ENCODE results near the gene DYNC1LI2.
"Not testable (repeated sequence)": the region's sequence is repeated elsewhere in the genome, so short reads cannot be mapped to it uniquely, and the experiment has no call there.

Gene DYNC1LI2

GRCh38 chr16:66687906-66688625, 63.3 kb downstream of the DYNC1LI2 start:
- Histone ChIP-seq H3K27ac (no peak overlapping the region), H3K4me1 (no peaks in the 10 kb centered on the region), H3K9me3 (no peaks in the 10 kb centered on the region), H3K4me3 (no peak overlapping the region), H3K36me3 (no peaks in the 10 kb centered on the region), H3K27me3 (no peaks in the 10 kb centered on the region)
- DNase-seq = no peak
- intact Hi-C loops (cut with DNase I; ENCODE audit: low total_unique reads) = no loop called here
- TF ChIP-seq, protein P1, sequence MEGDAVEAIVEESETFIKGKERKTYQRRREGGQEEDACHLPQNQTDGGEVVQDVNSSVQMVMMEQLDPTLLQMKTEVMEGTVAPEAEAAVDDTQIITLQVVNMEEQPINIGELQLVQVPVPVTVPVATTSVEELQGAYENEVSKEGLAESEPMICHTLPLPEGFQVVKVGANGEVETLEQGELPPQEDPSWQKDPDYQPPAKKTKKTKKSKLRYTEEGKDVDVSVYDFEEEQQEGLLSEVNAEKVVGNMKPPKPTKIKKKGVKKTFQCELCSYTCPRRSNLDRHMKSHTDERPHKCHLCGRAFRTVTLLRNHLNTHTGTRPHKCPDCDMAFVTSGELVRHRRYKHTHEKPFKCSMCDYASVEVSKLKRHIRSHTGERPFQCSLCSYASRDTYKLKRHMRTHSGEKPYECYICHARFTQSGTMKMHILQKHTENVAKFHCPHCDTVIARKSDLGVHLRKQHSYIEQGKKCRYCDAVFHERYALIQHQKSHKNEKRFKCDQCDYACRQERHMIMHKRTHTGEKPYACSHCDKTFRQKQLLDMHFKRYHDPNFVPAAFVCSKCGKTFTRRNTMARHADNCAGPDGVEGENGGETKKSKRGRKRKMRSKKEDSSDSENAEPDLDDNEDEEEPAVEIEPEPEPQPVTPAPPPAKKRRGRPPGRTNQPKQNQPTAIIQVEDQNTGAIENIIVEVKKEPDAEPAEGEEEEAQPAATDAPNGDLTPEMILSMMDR (IDR thresholded peaks at IDR 0.05) = no peak

DNA sequence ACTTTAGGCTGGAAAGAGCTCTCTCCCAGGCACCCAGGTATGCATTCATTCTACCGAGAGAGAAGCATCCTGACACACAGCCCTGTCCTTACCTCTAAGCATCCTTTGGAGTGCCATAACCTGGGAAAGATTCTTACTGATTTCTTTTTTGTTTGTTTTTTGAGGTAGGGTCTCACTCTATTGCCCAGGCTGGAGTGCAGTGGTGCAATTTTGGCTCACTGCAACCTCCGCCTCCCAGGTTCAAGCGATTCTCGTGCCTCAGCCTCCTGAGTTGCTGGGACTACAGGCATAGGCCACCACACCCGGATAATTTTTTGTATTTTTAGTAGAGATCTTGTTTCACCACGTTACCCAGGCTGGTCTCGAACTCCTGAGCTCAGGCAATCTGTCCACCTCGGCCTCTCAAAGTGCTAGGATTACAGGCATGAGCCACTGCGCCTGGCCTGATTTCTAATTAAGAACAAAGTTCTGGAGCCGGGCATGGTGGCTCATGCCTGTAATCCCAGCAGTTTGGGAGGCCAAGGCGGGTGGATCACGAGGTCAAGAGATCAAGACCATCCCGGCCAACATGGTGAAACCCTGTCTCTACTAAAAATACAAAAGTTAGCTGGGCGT, 65.8 kb downstream of the DYNC1LI2 start:
- H3K9me3 ChIP-seq; H3K4me1 ChIP-seq; H3K36me3 ChIP-seq; H3K4me3 ChIP-seq; H3K27me3 ChIP-seq; intact Hi-C loops (cut with DNase I; ENCODE audit: low total_unique reads); H3K27ac ChIP-seq; DNase-seq: not testable (repeated sequence)

DNA sequence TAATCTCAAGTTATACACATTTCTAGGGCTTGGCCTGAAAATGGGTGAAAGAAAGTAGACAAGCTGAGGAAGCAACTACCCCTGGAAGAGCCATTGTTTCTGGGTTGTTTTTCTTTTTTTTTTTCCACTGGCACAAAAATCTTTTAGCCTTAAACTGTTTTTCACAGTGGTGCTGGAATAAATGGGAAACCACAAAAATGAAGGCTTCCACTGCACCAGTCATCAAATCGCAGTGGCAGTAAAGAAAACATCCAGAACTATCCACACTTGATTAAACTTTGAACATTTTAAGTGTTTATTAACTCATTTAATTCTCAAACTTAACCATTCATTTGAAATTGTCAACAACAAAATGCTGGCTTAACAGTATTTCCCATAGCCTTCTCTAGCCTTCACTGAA, 69.1 kb downstream of the DYNC1LI2 start:
- Histone ChIP-seq H3K9me3 (no peaks in the 10 kb centered on the region), H3K36me3 (no peaks in the 10 kb centered on the region), H3K27me3 (no peaks in the 10 kb centered on the region), H3K4me3 (no peak overlapping the region), H3K27ac (peak overlapping the region in 1 of 2 donors; percentile 3), H3K4me1 (no peaks in the 10 kb centered on the region)
- TF ChIP-seq, protein P1 (IDR thresholded peaks at IDR 0.05) = no peak
- intact Hi-C loops (cut with DNase I; ENCODE audit: low total_unique reads) = no loop called here
- DNase-seq = no peak

- Histone ChIP-seq H3K27ac (peak overlapping the region in 1 of 2 donors; percentile 3), H3K9me3 (no peaks in the 10 kb centered on the region)
- intact Hi-C loops (cut with DNase I; ENCODE audit: low total_unique reads) = no loop called here
These were observed 69.7 kb downstream of the DYNC1LI2 start for GRCh38 chr16:66681676-66682075.

DNA sequence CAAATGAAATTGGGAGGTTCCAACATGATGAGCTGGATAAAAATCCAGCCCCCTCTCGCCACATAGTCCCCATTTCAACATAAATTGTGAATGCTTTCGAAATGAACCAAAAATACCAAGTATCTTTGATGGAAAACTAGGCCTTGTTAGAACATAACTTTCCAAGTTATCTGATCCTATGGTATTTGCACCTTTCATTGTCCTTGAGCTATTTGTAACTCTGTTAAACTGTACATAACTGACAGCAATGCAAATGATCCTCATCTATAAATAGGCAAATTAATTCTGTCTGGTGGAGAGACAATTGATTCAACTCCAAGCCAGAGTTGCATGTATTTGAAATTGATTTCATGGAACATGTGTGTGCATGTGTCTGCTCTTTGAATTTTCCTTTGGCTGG, 73.1 kb downstream of the DYNC1LI2 start:
- H3K4me1 ChIP-seq = no peaks in the 10 kb centered on the region
- no peaks in the 10 kb centered on the region for H3K36me3 ChIP-seq
- DNase-seq = no peak
- TF ChIP-seq, protein P1 (IDR thresholded peaks at IDR 0.05) = no peak
- no peaks in the 10 kb centered on the region for H3K27me3 ChIP-seq
- H3K9me3 ChIP-seq = no peaks in the 10 kb centered on the region
- H3K27ac ChIP-seq = no peak overlapping the region
- intact Hi-C loops (cut with DNase I; ENCODE audit: low total_unique reads) = no loop called here
- H3K4me3 ChIP-seq = no peak overlapping the region

More at GRCh38 chr16:66681676-66682075, 69.7 kb downstream of the DYNC1LI2 start:
- TF ChIP-seq, protein P1 (IDR thresholded peaks at IDR 0.05) = no peak
- H3K4me1 ChIP-seq = no peaks in the 10 kb centered on the region
- peak in 1 of 2 donors; percentile 19 for DNase-seq
- H3K27me3 ChIP-seq = no peaks in the 10 kb centered on the region
- no peaks in the 10 kb centered on the region for H3K36me3 ChIP-seq
- H3K4me3 ChIP-seq = no peak overlapping the region

GRCh38 chr16:66677836-66678235, 73.6 kb downstream of the DYNC1LI2 start:
- intact Hi-C loops (cut with DNase I; ENCODE audit: low total_unique reads) = no loop called here
- TF ChIP-seq, protein P1 (IDR thresholded peaks at IDR 0.05) = no peak

More at GRCh38 chr16:66677836-66678235, 73.6 kb downstream of the DYNC1LI2 start:
- H3K27me3 ChIP-seq = no peaks in the 10 kb centered on the region
- no peaks in the 10 kb centered on the region for H3K4me1 ChIP-seq
- H3K9me3 ChIP-seq = no peaks in the 10 kb centered on the region
- no peak for DNase-seq
- no peaks in the 10 kb centered on the region for H3K36me3 ChIP-seq
- H3K4me3 ChIP-seq = no peak overlapping the region
- H3K27ac ChIP-seq = no peak overlapping the region

Measured in tibial artery (tissue), 4 donors.